IPS-NIHi11 (cell line): ENCODE measurements around the gene IL13.
"Not testable (repeated sequence)": the region's sequence is repeated elsewhere in the genome, so short reads cannot be mapped to it uniquely, and the experiment has no call there.

ENCODE experiments used
- DNase-seq: peaks from one replicate; pipeline ENCODE4 v3.0.0; 2012; ENCODE audit warnings: mixed read lengths, low spot score

Gene IL13

GRCh38 chr5:132657676-132658380, at the start of gene IL13:
Gene IL13 (plus strand): TSS chr5:132658173. CDS start chr5:132658187, 14 bp downstream.
- no peak for DNase-seq

- DNase-seq: no peak
Measured at GRCh38 chr5:132611965-132612364, 46.0 kb upstream of the IL13 start.

DNA sequence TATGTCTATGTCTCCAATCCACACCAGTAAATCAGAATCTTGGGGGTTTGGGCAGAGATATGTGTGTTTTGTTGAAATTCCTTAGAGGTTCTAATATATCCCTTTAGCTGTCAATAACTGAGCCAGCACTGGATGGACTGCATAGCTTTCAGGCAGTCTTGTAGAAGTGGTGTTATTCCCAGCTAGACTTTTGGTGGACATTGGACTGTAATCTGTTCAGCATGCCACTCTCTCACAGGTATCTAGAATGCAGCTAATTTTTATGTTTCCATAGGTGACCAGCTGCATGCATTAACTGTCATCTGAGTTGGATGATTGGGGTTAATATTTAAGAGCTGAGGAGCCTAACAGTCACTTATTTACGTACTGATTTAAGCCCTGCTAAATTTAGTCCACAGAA, 45.1 kb upstream of the IL13 start:
- no peak for DNase-seq

DNA sequence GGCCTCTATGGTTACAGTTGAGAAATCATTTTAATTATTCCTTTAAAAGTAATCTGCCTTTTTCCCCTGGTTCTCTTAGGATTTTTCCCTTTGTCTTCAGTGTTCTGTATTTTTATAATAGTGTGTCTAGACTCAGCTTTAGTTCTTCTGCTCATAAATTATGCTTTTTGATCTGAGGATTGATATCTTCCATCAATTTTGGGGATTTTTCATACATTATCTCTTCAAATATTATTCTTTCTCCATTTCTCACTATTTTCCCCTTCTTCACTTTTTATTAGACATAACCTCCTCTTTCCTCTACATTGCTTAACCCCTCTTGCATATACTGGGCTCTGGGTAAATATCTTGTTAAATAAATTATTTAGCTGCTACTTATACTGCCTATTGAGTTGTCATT, 36.3 kb upstream of the IL13 start:
- no peak for DNase-seq

DNA sequence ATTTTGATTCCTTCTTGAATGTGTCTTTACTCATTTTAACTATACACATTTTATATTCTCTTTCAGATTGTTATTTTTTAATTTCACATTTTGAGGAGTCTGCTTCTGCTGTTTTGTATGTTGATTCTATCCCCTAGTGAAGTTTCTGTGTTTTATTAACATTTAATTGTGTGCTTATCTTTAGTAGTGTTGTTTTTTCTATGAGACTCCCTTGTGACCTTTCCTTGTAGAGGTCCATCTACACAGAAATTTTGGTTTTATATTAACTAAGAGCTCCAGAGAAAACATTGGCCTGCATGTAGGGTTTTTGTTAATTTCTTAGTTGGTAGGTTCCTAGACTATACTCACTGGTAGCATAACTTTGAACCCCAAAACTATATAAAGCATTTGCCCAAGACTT, 35.4 kb upstream of the IL13 start:
- DNase-seq: no peak

- no peak for DNase-seq
Measured at GRCh38 chr5:132627470-132627869, 30.5 kb upstream of the IL13 start.

DNA sequence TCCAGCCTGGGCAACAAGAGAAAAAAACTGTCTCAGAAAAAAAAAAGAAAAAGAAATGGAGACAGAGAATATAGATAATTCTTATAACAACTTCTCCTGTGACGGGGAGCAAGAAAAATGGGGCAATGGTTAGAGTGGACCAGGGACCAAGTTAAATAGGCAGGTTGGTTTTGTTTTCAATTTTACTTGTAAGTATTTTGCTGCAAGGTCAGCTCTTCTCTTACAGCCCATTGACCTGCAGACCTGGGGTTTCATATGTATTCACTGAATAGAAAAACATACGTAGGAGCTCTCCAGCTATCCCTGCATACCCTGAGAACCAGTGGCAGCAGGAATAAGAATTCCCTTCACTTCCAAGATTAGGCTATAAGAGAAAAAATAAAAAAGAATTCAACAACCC, 29.2 kb upstream of the IL13 start:
- DNase-seq: no peak

- no peak for DNase-seq
Measured at GRCh38 chr5:132629230-132629944, 28.6 kb upstream of the IL13 start.

- DNase-seq: not testable (repeated sequence)
Measured at GRCh38 chr5:132633587-132633986, 24.4 kb upstream of the IL13 start.

DNA sequence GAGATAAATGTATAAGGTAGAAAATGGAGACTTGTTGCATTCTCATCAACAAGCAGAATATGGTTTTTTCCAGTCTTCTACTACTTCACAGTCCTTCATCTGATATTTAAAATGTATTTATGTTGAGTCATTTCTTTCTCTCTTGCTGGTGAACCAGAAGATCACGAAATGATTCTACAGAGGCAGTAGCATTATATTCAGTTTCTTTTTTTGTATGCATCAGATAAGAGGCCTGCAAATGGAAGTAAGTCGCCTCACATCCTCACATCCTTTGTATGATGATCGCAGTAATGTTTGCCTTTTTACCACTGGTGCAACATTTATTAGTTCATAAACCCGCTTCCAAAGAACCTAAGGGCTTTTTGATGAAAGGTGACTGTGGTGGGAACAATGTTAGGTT, 22.1 kb upstream of the IL13 start:
- DNase-seq: no peak

GRCh38 chr5:132637241-132637640, 20.7 kb upstream of the IL13 start:
- no peak for DNase-seq

DNA sequence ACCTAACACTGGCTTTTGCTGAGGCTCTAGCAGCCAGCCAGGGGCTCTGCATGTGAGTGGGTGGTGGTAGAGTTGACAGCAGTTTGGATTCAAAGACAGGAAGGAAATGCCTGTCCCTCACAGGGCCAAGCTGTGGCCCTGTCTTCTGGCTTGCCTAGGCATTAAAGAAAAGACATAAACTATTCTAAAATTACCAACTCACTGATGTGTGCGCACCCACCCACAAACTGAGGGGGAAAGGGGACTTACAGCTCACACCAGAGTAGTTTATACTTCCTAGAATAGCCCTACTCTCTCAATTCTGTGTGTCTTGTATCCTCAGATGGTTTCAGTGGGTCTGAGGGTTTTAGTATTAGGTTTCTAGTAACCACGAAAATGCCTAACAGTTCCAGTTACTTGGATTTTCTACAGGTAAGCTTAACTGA, 18.3 kb upstream of the IL13 start:
- DNase-seq: no peak

DNA sequence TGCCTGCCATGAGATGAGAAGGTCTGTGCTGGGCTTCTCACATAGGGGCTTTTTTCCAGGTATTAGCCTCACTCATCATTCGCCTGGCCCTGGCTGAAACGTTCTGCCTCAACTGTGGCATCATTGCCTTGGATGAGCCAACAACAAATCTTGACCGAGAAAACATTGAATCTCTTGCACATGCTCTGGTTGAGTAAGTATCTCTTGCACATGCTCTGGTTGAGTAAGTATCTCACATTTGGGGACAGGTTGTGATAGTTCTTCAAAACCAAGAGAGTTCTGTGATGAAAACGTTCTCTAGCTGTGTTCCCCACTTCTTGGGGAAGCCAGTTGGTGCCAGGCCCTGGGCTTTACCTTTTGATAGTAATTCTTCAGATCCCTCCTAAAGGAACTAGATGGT, 17.4 kb upstream of the IL13 start:
- DNase-seq: no peak

DNA sequence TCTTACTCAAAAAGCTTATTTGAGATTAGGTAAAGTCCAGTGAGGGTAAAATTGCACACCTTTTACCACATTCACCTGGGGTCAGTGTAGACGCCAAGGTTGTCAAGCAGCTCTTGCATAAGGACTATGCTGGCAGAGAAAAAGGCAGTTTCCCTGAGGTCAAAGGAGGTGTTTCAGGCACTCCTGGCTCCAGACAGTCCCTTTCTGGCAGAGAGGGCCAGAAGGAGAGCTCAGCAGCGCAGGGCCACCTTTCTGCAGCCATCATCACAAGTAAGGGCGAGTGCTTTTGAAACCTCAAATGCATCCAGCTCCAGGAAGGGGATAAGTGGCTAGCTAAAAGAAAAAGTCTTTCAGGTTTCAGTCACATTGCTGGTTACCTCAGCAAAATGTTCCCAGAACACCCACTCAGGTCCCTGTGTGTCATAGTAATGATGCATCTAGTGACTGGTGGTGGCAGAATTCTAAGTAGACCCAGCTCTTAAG, 16.7 kb upstream of the IL13 start:
- no peak for DNase-seq

- DNase-seq: no peak
Measured at GRCh38 chr5:132641841-132642240, 16.1 kb upstream of the IL13 start.

DNA sequence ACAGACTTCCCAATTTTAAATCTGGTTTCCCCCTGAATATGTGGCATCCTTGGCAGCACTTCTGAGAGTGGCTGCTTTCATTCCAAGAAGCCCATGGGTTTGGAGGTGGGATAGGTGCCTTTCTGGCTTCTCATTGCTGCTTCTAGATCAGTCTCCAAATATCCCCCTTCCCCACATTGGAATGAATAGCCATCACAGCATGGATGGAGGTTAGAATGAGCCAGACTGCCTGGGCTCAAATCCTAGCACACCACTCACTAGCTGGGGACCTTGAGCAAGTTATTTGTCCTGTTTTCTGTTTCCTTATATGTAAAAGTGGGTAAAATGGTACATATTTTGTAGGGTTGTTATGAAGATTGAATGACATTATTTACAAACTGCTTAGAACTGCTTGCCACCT, 13.8 kb upstream of the IL13 start:
- DNase-seq: no peak

GRCh38 chr5:132646583-132647266, 11.2 kb upstream of the IL13 start:
- DNase-seq: no peak

GRCh38 chr5:132647473-132647872, 10.5 kb upstream of the IL13 start:
- no peak for DNase-seq

DNA sequence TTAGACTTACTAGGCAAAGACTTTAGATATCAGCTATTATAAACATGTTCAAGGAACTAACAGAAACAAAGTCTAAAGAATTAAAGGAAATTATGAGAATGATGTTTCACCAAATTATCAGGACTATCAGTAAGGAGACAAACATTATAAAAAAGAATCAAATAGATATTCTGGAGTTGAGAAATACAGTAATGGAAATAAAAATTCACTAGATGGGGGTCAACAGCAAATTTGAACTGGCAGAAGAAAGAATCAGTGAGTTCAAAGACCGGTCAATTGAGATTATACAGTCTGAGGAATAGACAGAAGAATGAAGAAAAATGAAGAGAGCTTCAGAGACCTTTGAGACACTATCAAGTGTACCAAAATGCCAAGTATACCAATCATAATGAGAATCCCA, 9.6 kb upstream of the IL13 start:
- DNase-seq: no peak

- DNase-seq: no peak
Measured at GRCh38 chr5:132651838-132652469, 6.0 kb upstream of the IL13 start.

DNA sequence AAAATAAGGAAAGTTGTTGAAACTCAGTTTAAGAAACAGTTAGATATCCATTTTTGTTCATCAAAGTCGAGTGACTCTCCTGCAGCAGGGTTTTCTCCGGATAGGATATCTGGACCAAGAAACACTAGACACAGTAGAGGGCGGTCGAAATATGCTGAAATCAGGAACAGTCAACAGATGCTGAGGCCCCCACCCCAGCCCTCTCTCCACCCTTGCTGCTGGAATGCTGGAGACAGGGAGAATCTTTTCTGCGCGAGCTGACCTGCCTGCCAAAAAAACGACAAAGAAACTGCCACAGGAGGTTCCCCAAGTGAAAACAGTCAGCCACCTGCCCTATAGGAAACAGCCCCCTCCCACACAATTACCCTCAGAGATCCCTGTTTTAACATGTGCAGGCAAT, 4.3 kb upstream of the IL13 start:
- DNase-seq: no peak
